NCI-H146 treated with DMSO at 0.1 percent for 48 hours (cell line): ENCODE results near the gene KLHL29.
"Not testable (repeated sequence)": the region's sequence is repeated elsewhere in the genome, so short reads cannot be mapped to it uniquely, and the experiment has no call there.

ENCODE experiments used
- DNase-seq: peaks from one replicate; lab custom pipeline; 2025; ENCODE audit not compliant: unreplicated experiment; lab: John Stamatoyannopoulos, UW

Gene KLHL29

DNA sequence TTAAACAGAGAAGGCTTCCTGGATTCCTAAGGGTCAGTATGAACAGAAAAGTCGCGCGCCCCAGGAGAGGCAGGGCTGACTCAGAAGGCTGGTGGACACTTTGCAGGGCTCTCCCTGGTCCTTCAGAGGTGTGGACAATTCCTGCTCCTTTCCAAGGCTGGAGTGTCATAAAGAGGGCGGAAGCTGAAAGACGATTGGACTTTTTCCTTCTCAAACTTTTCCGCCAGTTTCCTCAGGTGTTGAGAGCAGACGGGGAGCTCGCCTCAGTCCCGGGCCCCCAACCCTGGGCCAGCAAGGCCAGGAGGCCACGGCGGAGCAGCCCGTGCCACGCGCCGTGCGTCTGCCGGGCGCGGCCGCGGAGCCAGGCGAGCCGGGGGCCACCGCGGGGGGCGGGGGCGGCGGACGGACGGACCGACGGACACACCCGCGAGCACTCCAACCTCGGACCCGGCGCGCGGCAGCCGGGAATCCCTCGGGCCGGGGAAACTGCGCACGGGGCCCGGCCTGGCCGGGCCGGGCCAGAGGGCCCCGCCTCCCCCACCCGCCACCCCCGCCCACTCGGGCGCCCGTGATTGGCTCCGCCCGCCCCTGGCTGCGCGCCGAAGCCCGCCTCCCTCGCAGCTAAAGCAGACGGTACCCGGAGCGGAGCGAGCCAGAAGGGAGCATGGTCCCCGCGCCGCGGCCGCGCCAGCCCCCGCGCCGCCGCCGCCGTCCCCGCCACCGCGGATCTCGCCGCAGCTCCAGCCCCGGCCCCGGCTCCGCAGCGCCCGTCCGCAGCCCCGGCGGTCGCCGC is at the start of gene KLHL29:
TSS of gene KLHL29 (plus strand) at position 629 of the 793 bp plus-strand sequence. CDS start 177,018 bp downstream, outside the sequence.
- peak; percentile 30 for DNase-seq

GRCh38 chr2:23335550-23335949 is 49.4 kb upstream of the KLHL29 start:
- no peak for DNase-seq

DNA sequence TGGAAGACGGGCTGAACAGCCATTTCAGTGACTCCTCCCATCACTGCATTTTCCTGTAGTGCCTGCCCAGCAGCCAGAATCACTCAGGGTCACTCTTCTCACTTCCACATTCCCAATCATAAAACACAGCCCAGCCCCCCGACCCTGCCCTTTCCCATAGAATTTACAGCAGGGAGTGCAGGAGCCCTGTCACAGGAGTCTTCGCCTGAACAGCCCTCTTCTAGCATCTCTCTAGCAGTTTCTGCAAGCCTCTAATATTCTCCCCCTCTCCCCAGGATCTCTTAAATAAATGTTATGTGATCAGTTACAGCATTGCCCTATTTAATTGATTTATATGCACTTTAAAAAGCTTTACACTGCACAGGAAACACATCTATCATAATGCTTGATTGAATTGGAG is 42.9 kb upstream of the KLHL29 start:
- no peak for DNase-seq

DNA sequence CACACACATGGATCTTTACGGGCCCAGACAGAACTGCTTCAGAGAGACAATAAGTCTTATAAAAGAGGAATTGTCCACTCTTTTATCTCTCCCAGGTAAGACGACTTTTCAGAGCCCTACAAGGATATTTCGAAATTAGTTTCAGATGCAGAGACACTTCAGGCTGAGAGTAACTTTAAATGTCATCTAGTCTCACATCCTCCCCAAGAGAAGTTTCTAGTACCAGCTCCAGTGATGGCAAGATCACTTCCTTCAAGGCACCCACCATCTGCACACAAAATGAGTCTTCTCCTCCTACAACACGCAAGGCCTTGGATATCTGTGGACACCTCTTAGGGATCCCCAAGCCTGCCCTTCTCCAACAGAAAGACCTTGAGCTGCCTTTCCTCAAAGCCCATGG is 39.0 kb upstream of the KLHL29 start:
- DNase-seq, result no peak

DNA sequence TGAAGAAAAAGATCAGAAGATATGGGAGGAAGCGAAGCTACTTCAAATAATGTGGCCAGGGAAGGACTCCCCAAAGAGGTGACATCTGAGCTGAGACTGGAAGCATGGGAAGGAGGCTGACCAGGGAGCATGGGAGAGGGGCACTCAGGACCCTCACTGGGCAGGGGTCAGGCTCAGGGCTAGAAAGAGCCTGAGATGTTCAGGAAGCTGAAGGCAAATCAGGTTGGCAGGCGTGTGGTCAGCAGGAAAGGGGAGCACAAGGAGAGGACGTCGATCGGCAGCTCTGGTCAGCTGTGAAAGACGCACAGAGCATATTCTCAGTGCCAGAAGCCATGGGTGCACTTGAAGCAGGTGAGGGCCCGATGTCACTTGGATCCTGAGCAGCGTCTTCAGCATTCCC is 38.2 kb upstream of the KLHL29 start:
- DNase-seq, result no peak

GRCh38 chr2:23347471-23348092 is 37.4 kb upstream of the KLHL29 start:
- DNase-seq, result no peak

DNA sequence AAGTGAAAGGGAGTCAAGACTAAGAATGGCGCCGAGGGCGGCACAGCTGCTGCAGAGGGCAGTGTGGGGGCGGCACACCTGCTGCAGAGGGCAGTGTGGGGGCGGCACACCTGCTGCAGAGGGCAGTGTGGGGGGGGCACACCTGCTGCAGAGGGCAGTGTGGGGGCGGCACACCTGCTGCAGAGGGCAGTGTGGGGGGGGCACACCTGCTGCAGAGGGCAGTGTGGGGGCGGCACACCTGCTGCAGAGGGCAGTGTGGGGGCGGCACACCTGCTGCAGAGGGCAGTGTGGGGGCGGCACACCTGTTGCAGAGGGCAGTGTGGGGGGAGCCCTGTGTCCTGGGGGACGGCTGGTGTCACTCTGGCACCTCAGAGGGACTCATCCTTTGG is 36.9 kb upstream of the KLHL29 start:
- DNase-seq, result not testable (repeated sequence)

- DNase-seq, result no peak
Observed at GRCh38 chr2:23349508-23349907, 35.5 kb upstream of the KLHL29 start.

DNA sequence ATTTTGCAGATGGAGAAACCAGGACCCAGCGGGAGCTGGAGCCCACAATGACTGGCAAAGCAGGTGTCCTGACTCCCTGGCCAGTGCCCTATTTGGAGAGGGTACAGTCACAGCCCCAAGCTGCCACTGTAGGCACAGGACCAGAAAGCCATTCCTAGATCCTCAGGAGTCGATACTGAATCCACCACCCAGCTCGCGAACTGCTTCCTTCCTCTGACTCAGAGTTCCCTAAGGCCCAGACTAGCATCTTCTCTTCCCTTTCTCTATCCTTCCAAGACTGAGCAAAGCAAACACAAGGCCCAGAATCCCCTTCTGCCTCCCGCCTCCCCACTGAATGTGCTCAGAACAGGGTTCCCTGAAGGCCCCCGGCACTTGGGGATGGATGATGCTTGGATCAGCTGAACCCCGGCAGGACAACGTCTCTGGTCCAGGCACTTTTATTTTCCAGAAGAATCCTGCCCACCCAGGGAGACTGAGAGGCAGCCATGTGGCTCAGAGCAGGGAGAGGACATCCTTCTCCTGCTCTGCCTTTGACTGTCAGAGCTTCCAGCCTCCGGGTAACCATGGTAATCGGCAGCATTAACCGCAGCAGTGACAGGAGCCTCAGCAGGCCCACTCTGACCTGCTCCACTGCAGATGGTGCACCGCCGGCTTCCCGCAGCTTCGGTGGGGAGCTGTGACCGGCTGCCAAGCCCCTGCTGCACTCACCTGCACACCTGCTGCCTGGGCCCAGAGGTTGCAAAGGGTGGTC is 34.8 kb upstream of the KLHL29 start:
- peak; percentile 74 for DNase-seq

GRCh38 chr2:23350792-23351355 is 34.1 kb upstream of the KLHL29 start:
- DNase-seq, result no peak

DNA sequence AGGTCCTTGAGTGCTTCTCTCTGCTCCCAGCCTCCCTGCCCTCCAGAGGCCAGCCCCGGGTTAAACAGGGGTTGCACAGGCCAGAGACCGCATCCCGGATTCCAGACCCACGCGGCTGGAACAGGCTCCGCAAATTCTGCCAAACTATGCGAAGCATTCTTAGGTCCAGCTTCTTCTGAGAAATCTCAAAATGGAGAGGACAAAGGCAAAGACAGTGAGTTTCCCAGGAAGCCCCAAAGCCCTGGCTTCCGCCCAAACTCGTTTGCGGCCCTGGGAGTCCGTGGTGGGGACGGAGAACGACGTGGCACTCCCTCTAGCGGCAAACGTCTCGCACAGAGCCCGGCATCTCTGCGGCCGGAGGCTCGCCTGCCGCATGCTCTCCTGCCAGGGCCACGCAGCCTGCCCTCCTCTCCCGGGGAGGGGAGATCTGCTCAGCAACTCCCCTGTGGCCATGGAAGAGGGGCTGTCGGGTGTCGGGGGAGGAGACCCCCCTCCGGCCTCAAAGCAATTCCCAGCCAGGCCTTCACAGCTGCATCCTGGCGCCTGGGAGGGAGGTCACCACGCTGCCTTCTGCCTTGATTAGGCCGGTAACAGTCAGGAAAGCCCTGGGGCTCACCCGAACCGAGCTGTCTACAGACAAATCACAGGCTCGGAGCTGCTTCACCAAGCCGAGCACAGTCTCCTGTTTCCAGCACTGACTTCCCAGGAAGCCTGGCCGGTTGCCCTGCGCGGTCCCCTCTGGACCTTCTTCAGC is 33.4 kb upstream of the KLHL29 start:
- DNase-seq, result no peak

DNA sequence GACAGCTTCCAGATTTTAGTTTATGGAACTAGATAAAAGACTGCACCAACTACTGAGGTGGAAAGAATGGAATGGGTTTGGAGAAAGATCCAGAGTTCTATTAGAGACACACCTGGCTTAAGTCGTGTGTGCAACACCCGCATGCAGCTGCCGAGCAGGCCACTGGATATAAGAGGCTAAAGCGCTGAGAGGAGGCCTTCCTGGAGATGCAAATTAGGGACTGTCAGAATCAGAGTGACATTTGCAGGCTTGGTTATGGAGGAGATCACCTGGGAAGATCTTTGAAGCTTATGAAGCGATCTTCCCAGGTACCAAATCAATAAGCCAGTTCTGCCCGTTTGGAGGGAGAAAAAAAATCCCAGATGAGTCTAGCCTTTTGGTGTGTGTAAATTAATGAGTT is 30.4 kb upstream of the KLHL29 start:
- DNase-seq, result no peak

GRCh38 chr2:23355001-23355400 is 30.0 kb upstream of the KLHL29 start:
- no peak for DNase-seq

- DNase-seq, result no peak
Observed at GRCh38 chr2:23356711-23357110, 28.3 kb upstream of the KLHL29 start.

GRCh38 chr2:23359631-23360567 is 25.1 kb upstream of the KLHL29 start:
- no peak for DNase-seq

GRCh38 chr2:23360571-23361125 is 24.3 kb upstream of the KLHL29 start:
- DNase-seq, result no peak

- DNase-seq, result no peak
Observed at GRCh38 chr2:23361152-23361551, 23.8 kb upstream of the KLHL29 start.

GRCh38 chr2:23363268-23363667 is 21.7 kb upstream of the KLHL29 start:
- no peak for DNase-seq

GRCh38 chr2:23363831-23364230 is 21.1 kb upstream of the KLHL29 start:
- no peak for DNase-seq
